ENCODE results near the gene PJVK.

- TF ChIP-seq CTCF (conservative IDR thresholded peaks at IDR 0.05; ENCODE audit: low read length) (no peak), EZH2phosphoT487 (IDR thresholded peaks at IDR 0.05; ENCODE audit: borderline replicate concordance, low read depth, low read length) (no peak)
Observed at GRCh38 chr2:178484245-178485041, 33.3 kb downstream of the PJVK start.

Measured in OCI-LY7 (cell line).